PC-9 (cell line): ENCODE results near the gene TAF11L2. TPM values are rescaled to one million over a fixed set of nuclear protein-coding genes. Genes with fewer than 3 reads are reported as not detected.
"Not testable (repeated sequence)": the region's sequence is repeated elsewhere in the genome, so short reads cannot be mapped to it uniquely, and the experiment has no call there.

ENCODE experiments used
- BruUV-seq: library from RNA; stranded (reverse); fragments of 400-500 nt; replicated peaks from 2 replicates; lab custom pipeline; 2021; lab: Mats Ljungman, UMichigan
- CTCF ChIA-PET: fragments of 300-600 bp; sonication (Branson Sonifier 250); formaldehyde crosslinking; loops from one replicate; lab custom pipeline; 2022; ENCODE audit warnings: antibody characterized with exemption; lab: Charles Lee
- POLR2A ChIA-PET: fragments of 300-600 bp; sonication (Branson Sonifier 250); formaldehyde crosslinking; loops from one replicate; lab custom pipeline; 2022; ENCODE audit warnings: antibody characterized with exemption; ENCODE audit not compliant: unreplicated experiment; lab: Charles Lee
- DNase-seq, 2 experiments: peaks; one replicate each; pipeline versions ENCODE4 v3.0.0 to v3.0.0-alpha.2; 2015 to 2022; ENCODE audit warnings: mixed read lengths in 1 of 2
- H2AFZ ChIP-seq: fragments of 200-600 bp; sonication (generic); 2 replicates; pipeline ENCODE4 v1.8.1; 2017; ENCODE audit warnings: antibody characterized with exemption
- H3F3A ChIP-seq: fragments of 200-600 bp; sonication (generic); 2 replicates; pipeline ENCODE4 v1.8.1; 2017; ENCODE audit warnings: antibody characterized with exemption, mild to moderate bottlenecking, low read depth; ENCODE audit not compliant: insufficient read depth
- H3K27ac ChIP-seq: fragments of 200-600 bp; sonication (generic); 2 replicates; pipeline ENCODE4 v1.6.1; 2016; ENCODE audit warnings: mixed run types
- H3K27me3 ChIP-seq: fragments of 200-600 bp; sonication (generic); 2 replicates; pipeline ENCODE4 v1.6.1; 2016; ENCODE audit warnings: low read depth, mixed run types; ENCODE audit not compliant: insufficient read depth
- H3K36me3 ChIP-seq: fragments of 200-600 bp; sonication (generic); 2 replicates; pipeline ENCODE4 v1.6.1; 2016; ENCODE audit warnings: low read depth, mixed run types
- H3K4me1 ChIP-seq: fragments of 200-600 bp; sonication (generic); replicated peaks from 2 replicates; pipeline ENCODE4 v1.6.1; 2016; ENCODE audit warnings: mixed run types; ENCODE audit not compliant: insufficient read depth
- H3K4me2 ChIP-seq: fragments of 200-600 bp; sonication (generic); 2 replicates; pipeline ENCODE4 v1.6.1; 2017; ENCODE audit warnings: mixed run types
- H3K4me3 ChIP-seq: fragments of 200-600 bp; sonication (generic); 2 replicates; pipeline ENCODE4 v1.6.1; 2016; ENCODE audit warnings: mixed run types
- H3K79me2 ChIP-seq: fragments of 200-600 bp; sonication (generic); 2 replicates; pipeline ENCODE4 v1.6.1; 2017; ENCODE audit warnings: low read depth, mixed run types
- H3K9me2 ChIP-seq: fragments of 200-600 bp; sonication (generic); 2 replicates; pipeline ENCODE4 v1.8.1; 2017; ENCODE audit warnings: mild to moderate bottlenecking; ENCODE audit not compliant: insufficient read depth
- H3K9me3 ChIP-seq: fragments of 200-600 bp; sonication (generic); 2 replicates; pipeline ENCODE4 v1.8.1; 2016; ENCODE audit warnings: low read depth; ENCODE audit not compliant: insufficient read depth
- H4K20me1 ChIP-seq: fragments of 200-600 bp; sonication (generic); 2 replicates; pipeline ENCODE4 v1.8.1; 2017; ENCODE audit not compliant: insufficient read depth
- EZH2 ChIP-seq: fragments of 200-600 bp; sonication (generic); IDR thresholded peaks from 2 replicates; pipeline ENCODE4 v1.8.0; 2017; ENCODE audit warnings: antibody characterized with exemption, low read depth
- intact Hi-C: fragments of 100-400 bp; cut with micrococcal nuclease; formaldehyde crosslinking; loops from one replicate; pipeline ENCODE4 v1.10.0; 2022; ENCODE audit not compliant: unreplicated experiment
- total RNA-seq: library from RNA; stranded (reverse); gene quantifications from 2 replicates; pipeline ENCODE4 v1.2.3, GENCODE V29; 2021
- TF ChIP-seq, protein P1 (sequence below): fragments of 200-600 bp; sonication (generic); conservative IDR thresholded peaks from 2 replicates; pipeline ENCODE4 v1.6.1; 2017; ENCODE audit warnings: mixed run types, antibody characterized with exemption, mild to moderate bottlenecking, moderate library complexity

The TAF11L2 gene
- total RNA-seq, 1 experiment from 2014 or later = not detected

DNA sequence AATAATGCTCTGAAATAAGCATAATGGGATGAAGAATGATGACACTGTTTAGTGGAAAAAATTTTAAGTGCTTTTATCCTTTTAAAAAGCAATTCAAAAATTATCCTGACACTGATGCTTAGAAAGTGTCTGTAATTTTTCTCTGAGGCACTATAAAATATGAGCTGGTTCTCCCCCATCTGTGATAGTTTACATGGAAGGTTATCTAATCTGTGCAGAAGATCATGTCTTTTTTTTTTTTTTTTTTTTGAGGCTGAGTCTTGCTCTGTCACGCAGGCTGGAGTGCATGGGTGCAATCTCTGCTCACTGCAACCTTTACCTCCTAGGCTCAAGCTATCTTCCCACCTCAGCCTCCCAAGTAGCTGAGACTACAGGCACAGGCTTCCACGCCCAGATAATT, 15.2 kb upstream of the TAF11L2 start:
- TF ChIP-seq, protein P1, sequence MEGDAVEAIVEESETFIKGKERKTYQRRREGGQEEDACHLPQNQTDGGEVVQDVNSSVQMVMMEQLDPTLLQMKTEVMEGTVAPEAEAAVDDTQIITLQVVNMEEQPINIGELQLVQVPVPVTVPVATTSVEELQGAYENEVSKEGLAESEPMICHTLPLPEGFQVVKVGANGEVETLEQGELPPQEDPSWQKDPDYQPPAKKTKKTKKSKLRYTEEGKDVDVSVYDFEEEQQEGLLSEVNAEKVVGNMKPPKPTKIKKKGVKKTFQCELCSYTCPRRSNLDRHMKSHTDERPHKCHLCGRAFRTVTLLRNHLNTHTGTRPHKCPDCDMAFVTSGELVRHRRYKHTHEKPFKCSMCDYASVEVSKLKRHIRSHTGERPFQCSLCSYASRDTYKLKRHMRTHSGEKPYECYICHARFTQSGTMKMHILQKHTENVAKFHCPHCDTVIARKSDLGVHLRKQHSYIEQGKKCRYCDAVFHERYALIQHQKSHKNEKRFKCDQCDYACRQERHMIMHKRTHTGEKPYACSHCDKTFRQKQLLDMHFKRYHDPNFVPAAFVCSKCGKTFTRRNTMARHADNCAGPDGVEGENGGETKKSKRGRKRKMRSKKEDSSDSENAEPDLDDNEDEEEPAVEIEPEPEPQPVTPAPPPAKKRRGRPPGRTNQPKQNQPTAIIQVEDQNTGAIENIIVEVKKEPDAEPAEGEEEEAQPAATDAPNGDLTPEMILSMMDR = no peak
- no peak for TF ChIP-seq EZH2
- no peak overlapping the region for H2AFZ ChIP-seq
- H3K4me3 ChIP-seq = no peak overlapping the region
- H4K20me1 ChIP-seq = no peaks in the 10 kb centered on the region
- no peaks in the 10 kb centered on the region for H3K4me1 ChIP-seq
- H3F3A ChIP-seq = no peaks in the 10 kb centered on the region
- intact Hi-C loops = no loop called here
- no TSS peak for BruUV-seq
- H3K27ac ChIP-seq = no peak overlapping the region
- POLR2A ChIA-PET = no interaction called here
- no peaks in the 10 kb centered on the region for H3K79me2 ChIP-seq
- peaks cover 14% of the 10 kb centered on the region for H3K27me3 ChIP-seq
- no peaks in the 10 kb centered on the region for H3K9me3 ChIP-seq
- H3K4me2 ChIP-seq = no peak overlapping the region
- no peaks in the 10 kb centered on the region for H3K36me3 ChIP-seq
- CTCF ChIA-PET = no interaction called here
- H3K9me2 ChIP-seq = no peaks in the 10 kb centered on the region
- DNase-seq = no peak

DNA sequence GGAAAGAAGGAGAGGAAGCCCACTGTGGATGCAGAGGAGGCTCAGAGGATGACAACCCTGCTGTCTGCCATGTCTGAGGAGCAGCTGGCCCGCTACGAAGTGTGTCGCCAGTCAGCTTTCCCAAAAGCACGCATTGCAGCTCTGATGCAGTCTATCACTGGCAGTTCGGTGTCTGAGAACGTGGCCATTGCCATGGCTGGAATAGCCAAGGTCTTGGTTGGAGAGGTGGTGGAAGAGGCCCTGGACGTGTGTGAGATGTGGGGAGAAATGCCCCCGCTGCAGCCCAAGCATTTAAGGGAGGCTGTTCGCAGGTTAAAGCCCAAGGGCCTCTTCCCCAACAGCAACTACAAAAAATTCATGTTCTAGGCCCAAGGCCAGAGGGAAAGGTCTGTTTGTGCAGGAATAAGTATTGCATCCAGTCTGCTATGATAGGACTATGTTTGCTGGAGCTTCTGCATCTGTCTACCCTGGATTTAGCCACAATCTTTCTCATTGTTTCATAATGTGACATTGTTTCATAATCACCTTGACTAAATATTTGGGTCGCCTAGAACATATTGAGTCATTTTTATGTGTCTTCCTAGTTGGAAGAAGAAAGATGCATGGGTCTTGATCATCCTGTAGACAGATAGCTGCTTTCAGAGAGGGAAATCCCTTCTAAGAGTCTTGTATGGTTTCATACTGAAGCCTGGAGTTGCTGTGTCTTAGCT, 11.4 kb upstream of the TAF11L2 start:
- BruUV-seq, POLR2A ChIA-PET: not testable (repeated sequence)

DNA sequence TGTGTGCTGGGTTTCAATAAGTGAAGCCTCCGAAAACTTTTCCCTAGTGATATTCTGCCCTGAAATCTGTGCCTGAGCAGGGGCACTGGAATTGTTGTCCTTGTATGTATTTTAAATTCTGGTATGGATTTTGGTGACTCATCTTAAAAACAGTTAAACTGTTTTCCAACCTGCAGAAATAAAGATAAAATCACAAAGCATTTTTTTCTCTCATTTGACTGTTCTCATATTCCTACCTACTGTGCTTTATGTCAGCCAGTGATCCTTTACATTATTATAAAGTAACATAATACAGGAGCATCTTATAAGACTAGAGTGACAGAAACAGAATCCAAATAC, 10.9 kb upstream of the TAF11L2 start:
- Histone ChIP-seq H3K79me2 (no peaks in the 10 kb centered on the region), H3K4me1 (no peaks in the 10 kb centered on the region), H2AFZ (no peak overlapping the region), H3K36me3 (no peaks in the 10 kb centered on the region), H3K4me2 (no peak overlapping the region), H3K9me2 (no peaks in the 10 kb centered on the region), H3K27ac (no peak overlapping the region), H3K9me3 (no peaks in the 10 kb centered on the region), H3F3A (no peaks in the 10 kb centered on the region), H3K27me3 (peaks cover 7% of the 10 kb centered on the region), H3K4me3 (no peak overlapping the region), H4K20me1 (no peaks in the 10 kb centered on the region)
- DNase-seq = no peak
- intact Hi-C loops = no loop called here
- TF ChIP-seq EZH2 = no peak
- TF ChIP-seq, protein P1 = no peak
- BruUV-seq = no TSS peak
- CTCF ChIA-PET = no interaction called here
- POLR2A ChIA-PET = no interaction called here

More for the DNA sequence above, 11.4 kb upstream of the TAF11L2 start:
- H2AFZ ChIP-seq, H3K9me3 ChIP-seq, intact Hi-C loops, H3K9me2 ChIP-seq, H3F3A ChIP-seq, H3K4me1 ChIP-seq, H3K4me3 ChIP-seq, H3K79me2 ChIP-seq, H3K4me2 ChIP-seq, DNase-seq, H4K20me1 ChIP-seq, CTCF ChIA-PET, H3K27ac ChIP-seq, H3K27me3 ChIP-seq, H3K36me3 ChIP-seq: not testable (repeated sequence)

DNA sequence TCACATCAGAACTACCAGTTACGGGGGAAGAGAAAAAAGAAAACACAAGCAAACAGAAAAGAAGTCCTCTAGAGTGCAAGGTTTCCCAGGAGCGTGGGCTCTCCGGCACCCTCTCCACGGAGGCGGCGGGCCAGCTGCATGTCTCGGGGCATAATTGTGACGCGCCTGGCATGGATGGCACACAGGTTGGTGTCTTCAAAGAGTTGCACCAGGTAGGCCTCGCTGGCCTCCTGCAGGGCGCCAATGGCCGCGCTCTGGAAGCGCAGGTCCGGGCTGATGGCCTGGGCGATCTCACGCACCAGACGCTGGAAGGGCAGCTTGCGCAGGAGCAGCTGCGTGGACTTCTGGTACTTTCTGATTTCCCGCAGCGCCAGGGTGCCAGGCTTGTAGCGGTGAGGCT, 6.8 kb upstream of the TAF11L2 start:
- DNase-seq, H3K4me3 ChIP-seq, H2AFZ ChIP-seq, H3K9me3 ChIP-seq, POLR2A ChIA-PET, H3K36me3 ChIP-seq, H3K4me2 ChIP-seq, H3K4me1 ChIP-seq, CTCF ChIA-PET, H3K9me2 ChIP-seq, H3F3A ChIP-seq, H3K79me2 ChIP-seq, BruUV-seq, H3K27ac ChIP-seq, intact Hi-C loops, H4K20me1 ChIP-seq: not testable (repeated sequence)
- H3K27me3 ChIP-seq = peaks cover 22% of the 10 kb centered on the region; the same call in 1 of the 2 replicates
